ENCODE measurements around the gene UFSP2.

UFSP2 gene

DNA sequence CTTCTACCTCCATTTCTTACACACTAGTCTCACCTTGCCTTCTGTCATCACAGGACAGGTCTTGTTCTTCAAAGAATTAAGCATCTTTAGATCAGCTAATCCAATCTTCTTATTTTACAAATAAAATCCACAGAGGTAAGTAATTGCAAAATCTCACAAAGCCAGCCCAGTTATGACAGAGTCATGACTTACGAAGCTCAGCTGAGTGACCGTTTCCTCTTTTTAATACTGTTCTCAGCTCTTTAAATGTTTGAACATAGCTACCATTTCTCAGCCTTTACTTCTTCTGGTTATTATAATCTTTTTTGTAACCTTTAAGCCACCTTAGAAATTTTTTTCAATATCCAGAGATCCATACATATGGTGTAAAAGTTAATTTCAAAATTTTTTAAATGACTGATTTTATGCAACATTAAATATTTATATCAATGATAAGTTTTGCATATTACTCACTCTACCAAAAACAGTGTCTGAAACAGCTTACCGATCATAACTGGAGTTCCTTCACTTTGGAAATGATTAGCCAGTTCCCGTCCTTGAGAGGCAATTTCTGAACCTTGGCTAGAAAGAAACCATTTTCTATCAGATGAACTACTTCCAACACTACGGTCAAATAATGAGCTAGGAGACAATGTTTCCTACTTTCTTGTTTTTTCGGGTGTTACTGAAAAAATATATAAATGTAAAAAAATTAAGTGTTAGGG lies 20.3 kb downstream of the UFSP2 start:
- DNase-seq (ENCODE audit: extremely low spot score) = no peak
- ChIA-PET CTCF (no interaction called here), POLR2A (interaction anchor here (1.2 to 2.6 kb wide), 2 partner anchors 9 to 20 kb away, joined by 4 to 17 read pairs; partner anchors contain the start of genes ANKRD37, LRP2BP and UFSP2)
- no peak for TF ChIP-seq SP1 (IDR thresholded peaks at IDR 0.05)
- TF ChIP-seq NFRKB (IDR thresholded peaks at IDR 0.05) = no peak
- no peak for TF ChIP-seq FOXK2 (IDR thresholded peaks at IDR 0.05)
- no peak for TF ChIP-seq FOXM1 (IDR thresholded peaks at IDR 0.05; ENCODE audit: borderline replicate concordance)
- TF ChIP-seq TARDBP (IDR thresholded peaks at IDR 0.05) = no peak
- no peak for TF ChIP-seq ELF4 (IDR thresholded peaks at IDR 0.05)
- no peak for TF ChIP-seq L3MBTL2 (conservative IDR thresholded peaks at IDR 0.05)
- TF ChIP-seq SUZ12 (IDR thresholded peaks at IDR 0.05) = no peak
- no peak for TF ChIP-seq HDGF (IDR thresholded peaks at IDR 0.05; ENCODE audit: borderline replicate concordance)
- TF ChIP-seq CTBP1 (IDR thresholded peaks at IDR 0.05; ENCODE audit: borderline replicate concordance) = no peak
- TF ChIP-seq, protein P1, sequence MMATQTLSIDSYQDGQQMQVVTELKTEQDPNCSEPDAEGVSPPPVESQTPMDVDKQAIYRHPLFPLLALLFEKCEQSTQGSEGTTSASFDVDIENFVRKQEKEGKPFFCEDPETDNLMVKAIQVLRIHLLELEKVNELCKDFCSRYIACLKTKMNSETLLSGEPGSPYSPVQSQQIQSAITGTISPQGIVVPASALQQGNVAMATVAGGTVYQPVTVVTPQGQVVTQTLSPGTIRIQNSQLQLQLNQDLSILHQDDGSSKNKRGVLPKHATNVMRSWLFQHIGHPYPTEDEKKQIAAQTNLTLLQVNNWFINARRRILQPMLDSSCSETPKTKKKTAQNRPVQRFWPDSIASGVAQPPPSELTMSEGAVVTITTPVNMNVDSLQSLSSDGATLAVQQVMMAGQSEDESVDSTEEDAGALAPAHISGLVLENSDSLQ (IDR thresholded peaks at IDR 0.05) = no peak
- TF ChIP-seq BHLHE40 (IDR thresholded peaks at IDR 0.05; ENCODE audit: borderline replicate concordance) = no peak
- no peak for TF ChIP-seq ZNF384 (IDR thresholded peaks at IDR 0.05)
- no peak for TF ChIP-seq FOXA1 (IDR thresholded peaks at IDR 0.05)
- no peak for TF ChIP-seq LEF1 (IDR thresholded peaks at IDR 0.05; ENCODE audit: borderline replicate concordance)
- no peak for TF ChIP-seq ARNT (IDR thresholded peaks at IDR 0.05)

GRCh38 chr4:185404031-185404430 lies 21.7 kb downstream of the UFSP2 start:
- DNase-seq (ENCODE audit: extremely low spot score) = no peak
- CTCF ChIA-PET = no interaction called here
- POLR2A ChIA-PET = interaction anchor here (2.6 kb wide), 1 partner anchor 8 kb away, joined by 17 read pairs; the partner anchor contains the start of genes ANKRD37 and LRP2BP
- TF ChIP-seq ZNF384 (IDR thresholded peaks at IDR 0.05) = no peak
- TF ChIP-seq ARNT (IDR thresholded peaks at IDR 0.05) = no peak
- no peak for TF ChIP-seq SUZ12 (IDR thresholded peaks at IDR 0.05)
- TF ChIP-seq FOXA1 (IDR thresholded peaks at IDR 0.05) = no peak
- TF ChIP-seq TARDBP (IDR thresholded peaks at IDR 0.05) = no peak
- no peak for TF ChIP-seq L3MBTL2 (conservative IDR thresholded peaks at IDR 0.05)
- TF ChIP-seq BHLHE40 (IDR thresholded peaks at IDR 0.05; ENCODE audit: borderline replicate concordance) = no peak
- no peak for TF ChIP-seq CTBP1 (IDR thresholded peaks at IDR 0.05; ENCODE audit: borderline replicate concordance)

- no peak for DNase-seq (ENCODE audit: extremely low spot score)
- ChIA-PET CTCF (no interaction called here), POLR2A (no interaction called here)
- TF ChIP-seq ELF4 (IDR thresholded peaks at IDR 0.05) (no peak), SUZ12 (IDR thresholded peaks at IDR 0.05) (no peak), SP1 (IDR thresholded peaks at IDR 0.05) (no peak), ZNF384 (IDR thresholded peaks at IDR 0.05) (no peak), CTBP1 (IDR thresholded peaks at IDR 0.05; ENCODE audit: borderline replicate concordance) (no peak)
Measured at GRCh38 chr4:185399466-185399865, 26.3 kb downstream of the UFSP2 start.

DNA sequence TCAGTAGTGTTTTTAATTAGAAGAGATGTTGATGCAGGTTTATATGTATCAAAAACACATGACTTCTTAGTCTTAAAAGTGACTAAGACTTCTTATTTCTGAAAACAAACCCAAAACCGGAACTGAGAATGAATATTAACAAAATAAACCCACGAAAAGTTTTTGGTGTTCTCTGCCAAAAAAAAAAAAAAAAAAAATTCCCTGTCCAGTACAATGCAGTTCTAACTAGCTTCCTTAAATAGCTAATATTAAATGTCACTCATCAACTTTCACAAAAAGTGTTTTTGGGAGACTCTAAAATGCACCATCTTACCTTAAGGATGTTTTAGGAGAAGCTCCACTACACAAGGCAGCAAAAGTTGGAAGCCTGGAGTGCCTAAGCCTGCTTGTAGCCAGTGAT lies 27.1 kb downstream of the UFSP2 start:
- TF ChIP-seq LEF1 (IDR thresholded peaks at IDR 0.05; ENCODE audit: borderline replicate concordance) (no peak), FOXK2 (IDR thresholded peaks at IDR 0.05) (no peak), ELF4 (IDR thresholded peaks at IDR 0.05) (no peak), NFRKB (IDR thresholded peaks at IDR 0.05) (no peak), SP1 (IDR thresholded peaks at IDR 0.05) (no peak), ZNF384 (IDR thresholded peaks at IDR 0.05) (no peak), CTBP1 (IDR thresholded peaks at IDR 0.05; ENCODE audit: borderline replicate concordance) (no peak), FOXM1 (IDR thresholded peaks at IDR 0.05; ENCODE audit: borderline replicate concordance) (no peak), TARDBP (IDR thresholded peaks at IDR 0.05) (no peak), SUZ12 (IDR thresholded peaks at IDR 0.05) (no peak), BHLHE40 (IDR thresholded peaks at IDR 0.05; ENCODE audit: borderline replicate concordance) (no peak), HDGF (IDR thresholded peaks at IDR 0.05; ENCODE audit: borderline replicate concordance) (no peak)
- TF ChIP-seq, protein P1 (IDR thresholded peaks at IDR 0.05) = no peak
- CTCF ChIA-PET = interaction anchor here (1.0 kb wide), 1 partner anchor 199 kb away, joined by 3 read pairs; no protein-coding TSS in a partner anchor
- POLR2A ChIA-PET = no interaction called here
- no peak for DNase-seq (ENCODE audit: extremely low spot score)

DNA sequence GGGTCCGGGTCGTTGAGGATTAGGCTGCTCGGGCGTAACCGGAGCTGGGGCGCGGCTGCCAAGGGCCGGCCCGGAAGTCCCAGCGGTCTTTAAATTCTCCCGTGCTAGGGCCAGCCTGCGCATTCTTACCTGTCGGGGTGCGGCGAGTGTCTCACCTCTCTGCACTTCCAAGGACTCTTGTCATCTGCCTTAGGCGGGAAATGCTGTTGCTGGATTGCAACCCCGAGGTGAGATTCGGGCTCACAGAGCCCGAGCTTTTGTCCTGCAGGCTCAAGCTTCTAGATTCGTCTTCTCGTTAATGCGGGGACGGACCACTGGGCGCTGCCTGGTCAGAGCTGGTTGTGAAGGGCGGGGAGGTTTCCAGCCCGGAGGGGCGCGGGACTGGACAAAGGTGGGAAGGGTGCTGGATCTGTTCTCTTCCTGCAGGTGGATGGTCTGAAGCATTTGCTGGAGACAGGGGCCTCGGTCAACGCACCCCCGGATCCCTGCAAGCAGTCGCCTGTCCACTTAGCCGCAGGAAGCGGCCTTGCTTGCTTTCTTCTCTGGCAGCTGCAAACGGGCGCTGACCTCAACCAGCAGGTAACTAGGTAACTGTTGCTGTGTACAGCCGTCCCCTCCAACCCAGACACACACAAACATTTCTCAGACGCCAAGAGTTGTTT lies 28.9 kb downstream of the UFSP2 start, which contains the start of gene ANKRD37:
ANKRD37 (plus strand) TSS at position 118 of the 662 bp plus-strand sequence; CDS start at position 201, 83 bp downstream.
- POLR2A ChIA-PET = interaction anchor here (0.7 to 4.0 kb wide), 17 partner anchors 8 to 315 kb away, joined by 3 to 29 read pairs (median 3); partner anchors contain the start of gene UFSP2
- CTCF ChIA-PET = no interaction called here
- TF ChIP-seq ZNF384 (IDR thresholded peaks at IDR 0.05) = no peak
- TF ChIP-seq LEF1 (IDR thresholded peaks at IDR 0.05; ENCODE audit: borderline replicate concordance) = no peak
- TF ChIP-seq FOXA1 (IDR thresholded peaks at IDR 0.05) = no peak
- no peak for TF ChIP-seq FOXK2 (IDR thresholded peaks at IDR 0.05)
- TF ChIP-seq, protein P1 (IDR thresholded peaks at IDR 0.05) = no peak
- no peak for TF ChIP-seq TARDBP (IDR thresholded peaks at IDR 0.05)
- TF ChIP-seq FOXM1 (IDR thresholded peaks at IDR 0.05; ENCODE audit: borderline replicate concordance) = no peak
- TF ChIP-seq ELF4 (IDR thresholded peaks at IDR 0.05) = no peak
- TF ChIP-seq CTBP1 (IDR thresholded peaks at IDR 0.05; ENCODE audit: borderline replicate concordance) = no peak
- TF ChIP-seq SP1 (IDR thresholded peaks at IDR 0.05) = no peak
- no peak; the same call in 1 of the 2 replicates for TF ChIP-seq L3MBTL2 (conservative IDR thresholded peaks at IDR 0.05)
- DNase-seq (ENCODE audit: extremely low spot score) = peak; percentile 10
